KOPT-K1 (cell line): ENCODE results near the gene SMPD3.

Experiments used
- H3K27ac ChIP-seq: fragments of 200-600 bp; sonication (generic); 2 replicates; pipeline ENCODE4 v1.5.1; 2016; ENCODE audit warnings: antibody characterized with exemption, mild to moderate bottlenecking, low read depth, low read length; ENCODE audit not compliant: poor library complexity, severe bottlenecking
- H3K36me3 ChIP-seq: fragments of 200-600 bp; sonication (generic); 2 replicates; pipeline ENCODE4 v1.5.1; 2017; ENCODE audit warnings: antibody characterized with exemption, mild to moderate bottlenecking, low read length, moderate library complexity; ENCODE audit not compliant: insufficient read depth
- H3K9me3 ChIP-seq: fragments of 200-600 bp; sonication (generic); 2 replicates; pipeline ENCODE4 v1.5.1; 2017; ENCODE audit warnings: antibody characterized with exemption, low read length, mild to moderate bottlenecking; ENCODE audit not compliant: insufficient read depth, poor library complexity, severe bottlenecking

The SMPD3 gene

GRCh38 chr16:68348639-68349445, 99.5 kb downstream of the SMPD3 start:
- H3K36me3 ChIP-seq: peaks cover 100% of the 10 kb centered on the region

GRCh38 chr16:68347605-68348004, 100.7 kb downstream of the SMPD3 start:
- H3K27ac ChIP-seq: no peak overlapping the region
- H3K9me3 ChIP-seq: no peaks in the 10 kb centered on the region
- H3K36me3 ChIP-seq: peaks cover 99% of the 10 kb centered on the region

More at GRCh38 chr16:68348639-68349445, 99.5 kb downstream of the SMPD3 start:
- no peak overlapping the region for H3K27ac ChIP-seq
- H3K9me3 ChIP-seq: no peaks in the 10 kb centered on the region

GRCh38 chr16:68346892-68347480, 101.3 kb downstream of the SMPD3 start:
- Histone ChIP-seq H3K36me3 (peaks cover 99% of the 10 kb centered on the region), H3K9me3 (no peaks in the 10 kb centered on the region), H3K27ac (no peak overlapping the region)

- H3K27ac ChIP-seq: no peak overlapping the region
Measured at GRCh38 chr16:68345958-68346635, 102.2 kb downstream of the SMPD3 start.

GRCh38 chr16:68345351-68345810, 102.9 kb downstream of the SMPD3 start:
- H3K36me3 ChIP-seq: peaks cover 99% of the 10 kb centered on the region
- H3K9me3 ChIP-seq: no peaks in the 10 kb centered on the region
- H3K27ac ChIP-seq: no peak overlapping the region

More at GRCh38 chr16:68345958-68346635, 102.2 kb downstream of the SMPD3 start:
- no peaks in the 10 kb centered on the region for H3K9me3 ChIP-seq
- peaks cover 99% of the 10 kb centered on the region for H3K36me3 ChIP-seq

GRCh38 chr16:68344252-68344651, 104.1 kb downstream of the SMPD3 start:
- no peak overlapping the region for H3K27ac ChIP-seq
- no peaks in the 10 kb centered on the region for H3K9me3 ChIP-seq
- H3K36me3 ChIP-seq: peaks cover 99% of the 10 kb centered on the region

GRCh38 chr16:68343137-68343536, 105.2 kb downstream of the SMPD3 start:
- Histone ChIP-seq H3K36me3 (peaks cover 99% of the 10 kb centered on the region), H3K9me3 (no peaks in the 10 kb centered on the region), H3K27ac (no peak overlapping the region)

GRCh38 chr16:68342620-68343019, 105.7 kb downstream of the SMPD3 start:
- H3K36me3 ChIP-seq: peaks cover 99% of the 10 kb centered on the region
- H3K9me3 ChIP-seq: no peaks in the 10 kb centered on the region
- H3K27ac ChIP-seq: no peak overlapping the region

- peaks cover 96% of the 10 kb centered on the region for H3K36me3 ChIP-seq
- H3K27ac ChIP-seq: no peak overlapping the region
- H3K9me3 ChIP-seq: no peaks in the 10 kb centered on the region
Measured at GRCh38 chr16:68339214-68339613, 109.1 kb downstream of the SMPD3 start.

- Histone ChIP-seq H3K36me3 (peaks cover 96% of the 10 kb centered on the region), H3K27ac (no peak overlapping the region), H3K9me3 (no peaks in the 10 kb centered on the region)
Measured at GRCh38 chr16:68338326-68339119, 109.8 kb downstream of the SMPD3 start.

GRCh38 chr16:68335175-68335574, 113.1 kb downstream of the SMPD3 start:
- Histone ChIP-seq H3K36me3 (peaks cover 75% of the 10 kb centered on the region), H3K9me3 (no peaks in the 10 kb centered on the region), H3K27ac (no peak overlapping the region)

- Histone ChIP-seq H3K36me3 (peaks cover 64% of the 10 kb centered on the region), H3K9me3 (no peaks in the 10 kb centered on the region), H3K27ac (peak overlapping the region; percentile 53)
Measured at GRCh38 chr16:68332411-68333121, 115.7 kb downstream of the SMPD3 start.

- Histone ChIP-seq H3K9me3 (no peaks in the 10 kb centered on the region), H3K27ac (peak overlapping the region; percentile 53), H3K36me3 (peaks cover 64% of the 10 kb centered on the region)
Measured at GRCh38 chr16:68331879-68332410, 116.4 kb downstream of the SMPD3 start.

- Histone ChIP-seq H3K9me3 (no peaks in the 10 kb centered on the region), H3K27ac (no peak overlapping the region), H3K36me3 (peaks cover 67% of the 10 kb centered on the region)
Measured at GRCh38 chr16:68328860-68329390, 119.4 kb downstream of the SMPD3 start.
